Measurements from ENCODE around the gene ERBB4. TPM values are rescaled to one million over a fixed set of nuclear protein-coding genes. Genes with fewer than 3 reads are reported as not detected.

The ERBB4 gene
- total and polyA plus RNA-seq, 2 of the 8 experiments (the other 6 are each of a cell fraction or from before 2014, with no cell fraction given), result 0.34 to 1.3 TPM

DNA sequence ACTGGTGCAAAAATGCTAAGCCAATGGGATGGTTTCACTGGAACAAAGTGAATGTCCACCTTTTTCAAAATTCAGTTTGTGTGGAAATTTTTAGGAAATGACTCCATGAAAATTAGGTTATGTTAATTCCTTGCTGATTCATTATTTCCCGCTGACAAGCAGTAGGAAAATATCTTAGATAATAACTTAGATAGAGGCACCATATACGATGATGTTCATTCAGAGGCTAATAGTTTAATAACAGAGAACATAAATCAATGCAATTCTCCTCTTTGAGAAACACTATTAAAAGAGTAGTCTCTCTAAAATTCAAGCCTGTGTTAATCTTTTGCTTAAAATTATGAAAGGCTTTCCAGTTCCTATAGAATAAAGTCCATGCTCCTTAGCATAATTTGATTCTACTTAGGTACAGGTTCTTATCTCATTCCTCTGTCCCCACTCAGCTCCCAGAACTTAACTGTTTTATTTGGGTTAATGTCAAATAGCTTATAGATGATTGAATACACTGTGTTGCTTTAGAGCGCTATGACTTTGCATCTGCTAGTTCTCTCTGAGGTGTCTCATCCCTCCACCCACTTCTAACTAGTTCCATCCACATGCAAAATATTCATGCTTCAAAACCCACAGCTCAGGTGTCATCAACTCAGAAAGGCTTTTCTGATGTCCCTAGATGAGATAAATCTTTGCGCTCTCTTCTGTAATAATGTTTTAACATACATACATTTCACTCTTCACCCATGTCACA lies 503.6 kb downstream of the ERBB4 start:
- Histone ChIP-seq H2AK5ac (ENCODE audit: low read depth, low read length) (no peak overlapping the region), H3K79me2 (ENCODE audit: control insufficient read depth in 1 of 2, insufficient read depth in 2 of 2, low read length in 2 of 2) (no peaks in the 10 kb centered on the region), H3K27ac (ENCODE audit: low read depth, low read length) (no peak overlapping the region), H3K4me1 (replicated peaks in 1 of 4; ENCODE audit: control insufficient read depth in 3 of 4, insufficient read depth in 4 of 4, low read length in 3 of 4) (no peaks in the 10 kb centered on the region), H3K4me2 (ENCODE audit: insufficient read depth in 1 of 2, low read depth in 2 of 2, low read length in 2 of 2) (no peak overlapping the region), H3K14ac (ENCODE audit: insufficient read length) (no peak overlapping the region), H2BK5ac (ENCODE audit: low read depth, low read length) (no peak overlapping the region), H3K4ac (replicated peaks; ENCODE audit: insufficient read length, low read depth, low read length) (no peak overlapping the region), H4K8ac (ENCODE audit: extremely low read depth, insufficient read depth, low read length) (no peak overlapping the region), H3K23me2 (ENCODE audit: low read depth, low read length) (no peaks in the 10 kb centered on the region), H3K9me3 (ENCODE audit: insufficient read depth in 2 of 2, low read depth in 1 of 2, low read length in 1 of 2) (no peaks in the 10 kb centered on the region), H2BK12ac (ENCODE audit: low read depth, low read length) (no peak overlapping the region), H2BK120ac (replicated peaks; ENCODE audit: low read depth, low read length) (no peak overlapping the region), H3K9ac (replicated peaks in 1 of 4; ENCODE audit: extremely low read depth in 1 of 4, low read depth in 3 of 4, low read length in 3 of 4) (no peak overlapping the region), H4K20me1 (replicated peaks in 1 of 2; ENCODE audit: control insufficient read depth in 1 of 2, insufficient read depth in 2 of 2, low read length in 2 of 2) (no peaks in the 10 kb centered on the region), H3K23ac (ENCODE audit: insufficient read length) (no peak overlapping the region), H2BK20ac (ENCODE audit: low read length) (no peak overlapping the region), H3K18ac (ENCODE audit: extremely low read depth, low read length) (no peak overlapping the region), H3K56ac (replicated peaks; ENCODE audit: insufficient read length, low read depth, low read length) (no peak overlapping the region), H4K5ac (ENCODE audit: insufficient read length, low read depth, low read length) (no peak overlapping the region), H3K79me1 (ENCODE audit: low read depth, low read length) (no peaks in the 10 kb centered on the region), H3K4me3 (ENCODE audit: extremely low read depth in 1 of 4, insufficient read depth in 2 of 4, low read depth in 3 of 4, low read length in 4 of 4) (no peak overlapping the region), H3K27me3 (replicated peaks in 1 of 4; ENCODE audit: control insufficient read depth in 3 of 4, extremely low read depth in 1 of 4, insufficient read depth in 3 of 4, low read length in 3 of 4) (no peaks in the 10 kb centered on the region), H3K36me3 (ENCODE audit: control insufficient read depth in 2 of 4, insufficient read depth in 4 of 4, low read length in 3 of 4) (no peaks in the 10 kb centered on the region), H2BK15ac (ENCODE audit: low read length) (no peak overlapping the region), H4K91ac (replicated peaks; ENCODE audit: insufficient read length, low read length) (no peak overlapping the region), H2AFZ (ENCODE audit: low read length) (no peak overlapping the region)
- FAIRE-seq (no peak), DNase-seq (ENCODE audit: low read depth in 1 of 2, low spot score in 2 of 2) (no peak)
- CTCF ChIA-PET (ENCODE audit: partially characterized antibody), result interaction anchor here (1.4 kb wide), 1 partner anchor 11 kb away, joined by 3 read pairs; no protein-coding TSS in a partner anchor
- 92% methylated on average over 4 of the region's 4 CpGs; no CpG with 5 or more reads in 1 of the 2 experiments for WGBS, 2 experiments (ENCODE audit: extremely low coverage in 1 of 2, insufficient coverage in 1 of 2, insufficient read length in 1 of 2, insufficient replicate concordance in 2 of 2, low coverage in 1 of 2, low lambda C conversion rate in 2 of 2, missing lambda C conversion rate in 1 of 2)
- POLR2A ChIA-PET (ENCODE audit: partially characterized antibody), result no interaction called here
- no peak for TF ChIP-seq GABPA (IDR thresholded peaks at IDR 0.05; ENCODE audit: borderline replicate concordance, insufficient read depth, low read length)
- no peak for TF ChIP-seq EGR1 (IDR thresholded peaks at IDR 0.05; ENCODE audit: borderline replicate concordance, low read depth, low read length)
- TF ChIP-seq CBX8 (IDR thresholded peaks at IDR 0.05; ENCODE audit: borderline replicate concordance, low read depth, low read length), result no peak
- no peak for TF ChIP-seq POU5F1 (IDR thresholded peaks at IDR 0.05; ENCODE audit: low read depth, low read length)
- TF ChIP-seq BRCA1 (IDR thresholded peaks at IDR 0.05; ENCODE audit: low read depth, low read length), result no peak
- TF ChIP-seq RAD21 (IDR thresholded peaks at IDR 0.05 in 1 of 2, conservative IDR thresholded peaks at IDR 0.05 in 1 of 2; ENCODE audit: low read depth in 2 of 2, low read length in 2 of 2), result no peak
- TF ChIP-seq FOSL1 (IDR thresholded peaks at IDR 0.05; ENCODE audit: insufficient read depth, low read depth, low read length), result no peak
- TF ChIP-seq SAP30 (IDR thresholded peaks at IDR 0.05; ENCODE audit: insufficient read depth, insufficient replicate concordance, low read length), result no peak
- no peak for TF ChIP-seq GTF2F1 (IDR thresholded peaks at IDR 0.05; ENCODE audit: borderline replicate concordance, low read depth, low read length)
- TF ChIP-seq ATF3 (IDR thresholded peaks at IDR 0.05; ENCODE audit: insufficient read depth, low read depth, low read length), result no peak
- no peak for TF ChIP-seq CBX5 (IDR thresholded peaks at IDR 0.05; ENCODE audit: low read depth, low read length)
- TF ChIP-seq RFX5 (IDR thresholded peaks at IDR 0.05; ENCODE audit: borderline replicate concordance, low read depth, low read length), result no peak
